Measurements from ENCODE around the gene XPO5. TPM values are rescaled to one million over a fixed set of nuclear protein-coding genes. Genes with fewer than 3 reads are reported as not detected.

Gene XPO5
- total and polyA plus RNA-seq, 9 of the 15 experiments (the other 6 are each of a cell fraction or from before 2014, with no cell fraction given) = 36.0 to 170 (median 99.1) TPM

DNA sequence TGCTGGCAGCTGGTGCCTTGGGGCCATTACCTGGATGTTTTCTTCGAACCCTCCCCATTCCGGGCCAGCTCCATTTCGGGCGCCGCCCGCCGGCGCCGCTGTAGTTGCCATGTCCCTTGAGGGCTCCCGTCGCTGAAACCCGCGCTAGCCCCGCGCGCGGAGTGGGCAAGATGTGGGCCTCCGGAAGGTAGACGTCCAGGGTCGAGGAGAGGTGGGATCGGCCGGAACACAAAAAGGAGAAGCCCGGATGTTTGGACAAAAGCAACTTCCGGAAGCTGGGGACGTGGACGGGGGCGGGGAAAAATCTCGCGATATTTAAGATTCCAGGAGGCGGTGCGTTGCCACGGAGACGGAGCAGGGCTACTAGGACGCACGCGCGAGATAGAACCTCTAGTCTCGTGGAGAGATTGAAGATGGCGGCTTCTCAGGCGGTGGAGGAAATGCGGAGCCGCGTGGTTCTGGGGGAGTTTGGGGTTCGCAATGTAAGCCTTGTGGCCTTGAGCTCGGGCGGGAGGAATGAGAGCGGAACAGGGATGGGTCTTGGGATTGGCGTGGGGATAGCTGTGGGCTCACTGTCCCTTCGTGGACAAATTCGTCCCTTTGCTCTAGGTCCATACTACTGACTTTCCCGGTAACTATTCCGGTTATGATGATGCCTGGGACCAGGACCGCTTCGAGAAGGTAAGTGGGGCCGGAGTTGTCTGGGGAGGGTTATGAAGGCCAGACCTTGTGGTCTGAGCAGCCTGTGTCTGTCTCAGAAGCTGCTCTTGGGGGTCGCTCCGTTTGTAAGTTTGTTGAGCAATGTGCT, 58.9 kb downstream of the XPO5 start, which contains the start of the genes POLR1C and YIPF3:
Gene POLR1C (plus strand): TSS at position 393 of the 808 bp plus-strand sequence. CDS start 21 bp downstream, at position 414.
Gene YIPF3 (minus strand): TSS at position 230 of the 808 bp plus-strand sequence. CDS start 119 bp downstream, at position 111.
- Histone ChIP-seq H3K79me2 (ENCODE audit: control insufficient read depth, insufficient read depth, low read length) (peaks cover 57% of the 10 kb centered on the region), H3K9ac (ENCODE audit: insufficient read depth in 1 of 2, low read depth in 2 of 2, low read length in 2 of 2) (peak within 1 kb of the TSS; percentile 95 to 99), H3K27me3 (ENCODE audit: control insufficient read depth in 2 of 2, insufficient read depth in 2 of 2, low read length in 2 of 2) (no peaks in the 10 kb centered on the region), H3K27ac (ENCODE audit: extremely low read depth, low read depth, low read length) (peak within 1 kb of the TSS; percentile 91), H3K36me3 (ENCODE audit: control insufficient read depth, insufficient read depth, low read length) (peaks cover 82% of the 10 kb centered on the region), H3K9me3 (replicated peaks; ENCODE audit: control insufficient read depth, insufficient read depth, low read depth, low read length) (no peaks in the 10 kb centered on the region), H3K9me1 (ENCODE audit: control insufficient read depth, insufficient read depth, low read length) (peaks cover 3% of the 10 kb centered on the region), H3K4me3 (peak within 1 kb of the TSS; percentile 80), H2AFZ (ENCODE audit: low read depth, low read length) (peak within 1 kb of the TSS; percentile 87), H3K4me2 (ENCODE audit: insufficient read depth, low read length) (peak within 1 kb of the TSS; percentile 99), H4K20me1 (replicated peaks; ENCODE audit: control insufficient read depth, insufficient read depth, low read length) (peaks cover 10% of the 10 kb centered on the region; the same call in 1 of the 2 replicates), H3K4me1 (replicated peaks in 1 of 2; ENCODE audit: control insufficient read depth in 2 of 2, insufficient read depth in 2 of 2, low read length in 2 of 2) (peaks cover 10 to 19% of the 10 kb centered on the region in 2 experiments; a peak in 3 of 5 replicates)
- FAIRE-seq = peak; percentile 91
- intact Hi-C loops (cut with micrococcal nuclease) = no loop called here
- in situ Hi-C loops (cut with MboI) = no loop called here
- 1% methylated on average over 57 of the region's 57 CpGs for WGBS (ENCODE audit: insufficient coverage, low coverage, missing lambda C conversion rate)
- BruUV-seq (replicated peaks) = TSS peak; percentile 67
- peak; percentile 90 for ATAC-seq
- peak; percentile 98 to 100 (median 99) for DNase-seq (ENCODE audit: extremely low read depth in 1 of 4, low spot score in 3 of 4)
- ChIA-PET CTCF (ENCODE audit: low intra/inter-chr PET ratio) (interaction anchor here (0.6 kb wide), 2 partner anchors 182 to 444 kb away, joined by 4 to 8 read pairs; no protein-coding TSS in a partner anchor), POLR2A (interaction anchor here (0.5 to 7.1 kb wide), 20 partner anchors 9 to 513 kb away, joined by 3 to 89 read pairs (median 4); partner anchors contain the start of genes GTPBP2 and RRP36)
- TF ChIP-seq, protein P1, sequence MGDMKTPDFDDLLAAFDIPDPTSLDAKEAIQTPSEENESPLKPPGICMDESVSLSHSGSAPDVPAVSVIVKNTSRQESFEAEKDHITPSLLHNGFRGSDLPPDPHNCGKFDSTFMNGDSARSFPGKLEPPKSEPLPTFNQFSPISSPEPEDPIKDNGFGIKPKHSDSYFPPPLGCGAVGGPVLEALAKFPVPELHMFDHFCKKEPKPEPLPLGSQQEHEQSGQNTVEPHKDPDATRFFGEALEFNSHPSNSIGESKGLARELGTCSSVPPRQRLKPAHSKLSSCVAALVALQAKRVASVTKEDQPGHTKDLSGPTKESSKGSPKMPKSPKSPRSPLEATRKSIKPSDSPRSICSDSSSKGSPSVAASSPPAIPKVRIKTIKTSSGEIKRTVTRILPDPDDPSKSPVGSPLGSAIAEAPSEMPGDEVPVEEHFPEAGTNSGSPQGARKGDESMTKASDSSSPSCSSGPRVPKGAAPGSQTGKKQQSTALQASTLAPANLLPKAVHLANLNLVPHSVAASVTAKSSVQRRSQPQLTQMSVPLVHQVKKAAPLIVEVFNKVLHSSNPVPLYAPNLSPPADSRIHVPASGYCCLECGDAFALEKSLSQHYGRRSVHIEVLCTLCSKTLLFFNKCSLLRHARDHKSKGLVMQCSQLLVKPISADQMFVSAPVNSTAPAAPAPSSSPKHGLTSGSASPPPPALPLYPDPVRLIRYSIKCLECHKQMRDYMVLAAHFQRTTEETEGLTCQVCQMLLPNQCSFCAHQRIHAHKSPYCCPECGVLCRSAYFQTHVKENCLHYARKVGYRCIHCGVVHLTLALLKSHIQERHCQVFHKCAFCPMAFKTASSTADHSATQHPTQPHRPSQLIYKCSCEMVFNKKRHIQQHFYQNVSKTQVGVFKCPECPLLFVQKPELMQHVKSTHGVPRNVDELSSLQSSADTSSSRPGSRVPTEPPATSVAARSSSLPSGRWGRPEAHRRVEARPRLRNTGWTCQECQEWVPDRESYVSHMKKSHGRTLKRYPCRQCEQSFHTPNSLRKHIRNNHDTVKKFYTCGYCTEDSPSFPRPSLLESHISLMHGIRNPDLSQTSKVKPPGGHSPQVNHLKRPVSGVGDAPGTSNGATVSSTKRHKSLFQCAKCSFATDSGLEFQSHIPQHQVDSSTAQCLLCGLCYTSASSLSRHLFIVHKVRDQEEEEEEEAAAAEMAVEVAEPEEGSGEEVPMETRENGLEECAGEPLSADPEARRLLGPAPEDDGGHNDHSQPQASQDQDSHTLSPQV (IDR thresholded peaks at IDR 0.05) = no peak
- TF ChIP-seq MXI1 (IDR thresholded peaks at IDR 0.05; ENCODE audit: low read depth, low read length) (peak; percentile 98), CREB1 (IDR thresholded peaks at IDR 0.05) (no peak), CREB1 (CRISPR knock-in tag; IDR thresholded peaks at IDR 0.05) (peak; percentile 44; the same call in 1 of the 2 replicates), RBM15 (IDR thresholded peaks at IDR 0.05; ENCODE audit: insufficient read depth, low read length) (no peak), ELK1 (CRISPR knock-in tag; IDR thresholded peaks at IDR 0.05) (no peak), ZMIZ1 (IDR thresholded peaks at IDR 0.05; ENCODE audit: low read depth in 2 of 2, low read length in 2 of 2) (peak in 1 of 2 experiments; percentile 22; a peak in 1 of 4 replicates), SPI1 (IDR thresholded peaks at IDR 0.05; ENCODE audit: borderline replicate concordance, low read depth, low read length) (peak; percentile 62; the same call in 1 of the 2 replicates), IRF9 (tag; IDR thresholded peaks at IDR 0.05) (no peak), HCFC1 (IDR thresholded peaks at IDR 0.05; ENCODE audit: low read depth, low read length) (peak; percentile 81)
